ENCODE measurements around the gene MRPL33.
A peak's percentile ranks its signal among the peaks of the same experiment; 100 is the strongest.

Gene MRPL33

GRCh38 chr2:27736890-27737204, 34.7 kb upstream of the MRPL33 start:
- Histone ChIP-seq H3K4me3 (no peak overlapping the region), H3K27me3 (no peaks in the 10 kb centered on the region), H3K4me1 (peaks cover 0 to 32% (median 15%) of the 10 kb centered on the region in 4 donors), H3K27ac (peak overlapping the region; percentile 81 to 89), H3K36me3 (no peaks in the 10 kb centered on the region), H3K9me3 (no peaks in the 10 kb centered on the region)
- intact Hi-C loops (cut with DNase I; ENCODE audit: low total_unique reads) = no loop called here
- DNase-seq = no peak
- no peak for TF ChIP-seq CTCF (IDR thresholded peaks at IDR 0.05)

GRCh38 chr2:27737676-27738348, 33.7 kb upstream of the MRPL33 start:
- Histone ChIP-seq H3K9me3 (no peaks in the 10 kb centered on the region), H3K27me3 (no peaks in the 10 kb centered on the region), H3K4me3 (no peak overlapping the region), H3K4me1 (peaks cover 0 to 41% (median 15%) of the 10 kb centered on the region in 4 donors), H3K36me3 (no peaks in the 10 kb centered on the region), H3K27ac (peak overlapping the region; percentile 81 to 89)
- intact Hi-C loops (cut with DNase I; ENCODE audit: low total_unique reads) = no loop called here
- DNase-seq = no peak
- TF ChIP-seq CTCF (IDR thresholded peaks at IDR 0.05) = no peak

- peak overlapping the region; percentile 81 to 89 for H3K27ac ChIP-seq
- no peak for DNase-seq
- intact Hi-C loops (cut with DNase I; ENCODE audit: low total_unique reads) = no loop called here
These were observed 33.0 kb upstream of the MRPL33 start for GRCh38 chr2:27738349-27739057.

GRCh38 chr2:27739058-27739373, 32.5 kb upstream of the MRPL33 start:
- intact Hi-C loops (cut with DNase I; ENCODE audit: low total_unique reads) = no loop called here
- no peak overlapping the region for H3K27ac ChIP-seq
- TF ChIP-seq CTCF (IDR thresholded peaks at IDR 0.05) = no peak

More at GRCh38 chr2:27738349-27739057, 33.0 kb upstream of the MRPL33 start:
- H3K4me1 ChIP-seq = peaks cover 0 to 47% (median 15%) of the 10 kb centered on the region in 4 donors
- TF ChIP-seq CTCF (IDR thresholded peaks at IDR 0.05) = no peak
- H3K36me3 ChIP-seq = no peaks in the 10 kb centered on the region
- H3K4me3 ChIP-seq = no peak overlapping the region
- no peaks in the 10 kb centered on the region for H3K27me3 ChIP-seq
- H3K9me3 ChIP-seq = no peaks in the 10 kb centered on the region

GRCh38 chr2:27741673-27742072, 29.8 kb upstream of the MRPL33 start:
- H3K27me3 ChIP-seq = no peaks in the 10 kb centered on the region
- H3K36me3 ChIP-seq = no peaks in the 10 kb centered on the region
- intact Hi-C loops (cut with DNase I; ENCODE audit: low total_unique reads) = no loop called here
- peaks cover 0 to 44% (median 2%) of the 10 kb centered on the region in 4 donors for H3K4me1 ChIP-seq
- H3K9me3 ChIP-seq = no peaks in the 10 kb centered on the region
- no peak overlapping the region for H3K4me3 ChIP-seq
- H3K27ac ChIP-seq = no peak overlapping the region
- no peak for TF ChIP-seq CTCF (IDR thresholded peaks at IDR 0.05)
- DNase-seq = no peak

More at GRCh38 chr2:27739058-27739373, 32.5 kb upstream of the MRPL33 start:
- Histone ChIP-seq H3K4me1 (peaks cover 0 to 47% (median 15%) of the 10 kb centered on the region in 4 donors), H3K36me3 (no peaks in the 10 kb centered on the region), H3K4me3 (no peak overlapping the region), H3K27me3 (no peaks in the 10 kb centered on the region), H3K9me3 (no peaks in the 10 kb centered on the region)
- DNase-seq = no peak
